Femur (tissue), 1 donor: ENCODE results near the gene SERPINB5.

Source experiments
- DNase-seq: peaks from one replicate; pipeline ENCODE4 v3.0.0-alpha.2; 2017

The SERPINB5 gene

GRCh38 chr18:63534615-63535014 is 57.9 kb downstream of the SERPINB5 start:
- no peak for DNase-seq

- no peak for DNase-seq
Observed at GRCh38 chr18:63539904-63540510, 63.2 kb downstream of the SERPINB5 start.

GRCh38 chr18:63542069-63542468 is 65.3 kb downstream of the SERPINB5 start, which contains the start of gene SERPINB12:
TSS of gene SERPINB12 (plus strand) at chr18:63542369. CDS start at chr18:63556160, 13,791 bp downstream.
- DNase-seq = no peak

- DNase-seq = no peak
Observed at GRCh38 chr18:63544017-63544416, 67.3 kb downstream of the SERPINB5 start.

GRCh38 chr18:63545000-63545399 is 68.2 kb downstream of the SERPINB5 start:
- DNase-seq = no peak

- DNase-seq = no peak
Observed at GRCh38 chr18:63550068-63550467, 73.3 kb downstream of the SERPINB5 start.

GRCh38 chr18:63551769-63552168 is 75.0 kb downstream of the SERPINB5 start:
- no peak for DNase-seq

- no peak for DNase-seq
Observed at GRCh38 chr18:63552581-63552980, 75.8 kb downstream of the SERPINB5 start.

GRCh38 chr18:63553081-63553480 is 76.3 kb downstream of the SERPINB5 start:
- DNase-seq = peak; percentile 33
